Measurements from ENCODE around the gene RBCK1. TPM values are rescaled to one million over a fixed set of nuclear protein-coding genes. Genes with fewer than 3 reads are reported as not detected.

RBCK1 gene
- total and polyA plus RNA-seq, 9 of the 15 experiments (the other 6 are each of a cell fraction or from before 2014, with no cell fraction given), result 5.9 to 59.3 (median 26.5) TPM

DNA sequence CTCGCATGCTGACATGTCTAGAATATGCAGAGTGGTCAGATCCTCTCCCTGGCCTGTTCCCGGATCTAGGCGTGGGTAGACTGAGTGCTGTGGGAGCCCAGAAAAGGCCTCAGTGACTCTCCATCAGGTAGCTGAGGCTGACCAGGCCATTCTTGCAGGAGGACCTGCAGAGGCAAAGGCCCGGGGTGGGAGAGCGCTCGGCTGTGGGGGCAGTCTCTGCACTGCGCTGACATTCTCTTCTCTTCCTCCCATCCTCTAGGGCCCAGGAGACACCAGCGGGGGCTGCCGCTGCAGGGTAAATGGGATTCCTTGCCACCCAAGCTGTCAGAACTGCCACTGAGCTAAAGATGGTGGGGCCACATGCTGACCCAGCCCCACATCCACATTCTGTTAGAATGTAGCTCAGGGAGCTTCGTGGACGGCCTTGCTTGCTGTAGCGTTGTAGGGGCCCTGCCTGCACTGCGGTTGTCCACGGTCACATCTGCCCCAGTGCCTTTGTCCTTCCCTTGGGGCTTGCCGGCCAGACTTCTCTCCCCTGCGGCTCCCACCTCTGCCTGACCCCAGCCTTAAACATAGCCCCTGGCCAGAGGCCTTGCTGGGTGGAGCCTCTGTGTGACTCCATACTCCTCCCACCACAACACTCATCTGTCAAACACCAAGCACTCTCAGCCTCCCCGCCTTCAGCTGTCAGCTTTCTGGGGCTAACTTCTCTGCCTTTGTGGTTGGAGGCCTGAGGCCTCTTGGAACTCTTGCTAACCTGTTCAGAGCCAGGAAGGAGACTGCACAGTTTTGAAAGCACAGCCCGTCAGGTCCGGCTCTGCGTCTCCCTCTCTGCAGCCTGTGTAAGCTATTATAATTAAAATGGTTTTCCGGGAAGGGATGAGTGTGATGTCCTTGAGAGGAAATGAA, 22.2 kb downstream of the RBCK1 start (continued):
- TF ChIP-seq, protein P1, sequence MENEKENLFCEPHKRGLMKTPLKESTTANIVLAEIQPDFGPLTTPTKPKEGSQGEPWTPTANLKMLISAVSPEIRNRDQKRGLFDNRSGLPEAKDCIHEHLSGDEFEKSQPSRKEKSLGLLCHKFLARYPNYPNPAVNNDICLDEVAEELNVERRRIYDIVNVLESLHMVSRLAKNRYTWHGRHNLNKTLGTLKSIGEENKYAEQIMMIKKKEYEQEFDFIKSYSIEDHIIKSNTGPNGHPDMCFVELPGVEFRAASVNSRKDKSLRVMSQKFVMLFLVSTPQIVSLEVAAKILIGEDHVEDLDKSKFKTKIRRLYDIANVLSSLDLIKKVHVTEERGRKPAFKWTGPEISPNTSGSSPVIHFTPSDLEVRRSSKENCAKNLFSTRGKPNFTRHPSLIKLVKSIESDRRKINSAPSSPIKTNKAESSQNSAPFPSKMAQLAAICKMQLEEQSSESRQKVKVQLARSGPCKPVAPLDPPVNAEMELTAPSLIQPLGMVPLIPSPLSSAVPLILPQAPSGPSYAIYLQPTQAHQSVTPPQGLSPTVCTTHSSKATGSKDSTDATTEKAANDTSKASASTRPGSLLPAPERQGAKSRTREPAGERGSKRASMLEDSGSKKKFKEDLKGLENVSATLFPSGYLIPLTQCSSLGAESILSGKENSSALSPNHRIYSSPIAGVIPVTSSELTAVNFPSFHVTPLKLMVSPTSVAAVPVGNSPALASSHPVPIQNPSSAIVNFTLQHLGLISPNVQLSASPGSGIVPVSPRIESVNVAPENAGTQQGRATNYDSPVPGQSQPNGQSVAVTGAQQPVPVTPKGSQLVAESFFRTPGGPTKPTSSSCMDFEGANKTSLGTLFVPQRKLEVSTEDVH (IDR thresholded peaks at IDR 0.05; ENCODE audit: low read depth, partially characterized antibody), result no peak
- TF ChIP-seq ZNF3 (CRISPR knock-in tag; IDR thresholded peaks at IDR 0.05) (no peak), NR2C1 (IDR thresholded peaks at IDR 0.05) (no peak), NR2C1 (tag; IDR thresholded peaks at IDR 0.05) (no peak), KLF10 (CRISPR knock-in tag; IDR thresholded peaks at IDR 0.05) (no peak)
- TF ChIP-seq, protein P2, sequence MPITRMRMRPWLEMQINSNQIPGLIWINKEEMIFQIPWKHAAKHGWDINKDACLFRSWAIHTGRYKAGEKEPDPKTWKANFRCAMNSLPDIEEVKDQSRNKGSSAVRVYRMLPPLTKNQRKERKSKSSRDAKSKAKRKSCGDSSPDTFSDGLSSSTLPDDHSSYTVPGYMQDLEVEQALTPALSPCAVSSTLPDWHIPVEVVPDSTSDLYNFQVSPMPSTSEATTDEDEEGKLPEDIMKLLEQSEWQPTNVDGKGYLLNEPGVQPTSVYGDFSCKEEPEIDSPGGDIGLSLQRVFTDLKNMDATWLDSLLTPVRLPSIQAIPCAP (CRISPR knock-in tag; IDR thresholded peaks at IDR 0.05; ENCODE audit: borderline replicate concordance), result no peak
